Right ventricle myocardium inferior (tissue), 1 donor: ENCODE data around the gene FN3KRP. TPM values are rescaled to one million over a fixed set of nuclear protein-coding genes. Genes with fewer than 3 reads are reported as not detected.

Source experiments
- ATAC-seq: fragments of 200-7000 bp; cut with Tn5 transposase; one replicate; pipeline ENCODE4 v1.9.1; 2020; ENCODE audit warnings: mild to moderate bottlenecking, moderate library complexity
- DNase-seq: peaks from one replicate; pipeline ENCODE4 v3.0.0; 2021; ENCODE audit errors: missing footprints
- intact Hi-C: fragments of 100-400 bp; cut with DNase I; formaldehyde crosslinking; loops from one replicate; pipeline ENCODE4 v1.11.0; 2022
- total RNA-seq: library from RNA; stranded (reverse); fragmentation: NEBNext Ultra II Directional; extraction: Animal tissue kit (Norgen Biotek cat#: 25700); gene quantifications from one replicate; pipeline ENCODE4 v1.2.1, GENCODE V29; 2021
- donor health status: DM: no; HTN: yes; CAD: no; lungs with severe emphysema.

FN3KRP gene
- total RNA-seq, 1 donor from 2014 or later: 13.0 TPM

GRCh38 chr17:82702231-82702927, 14.1 kb upstream of the FN3KRP start:
- ATAC-seq: no peak
- no peak for DNase-seq
- intact Hi-C loops: no loop called here

GRCh38 chr17:82703036-82703745, 13.3 kb upstream of the FN3KRP start:
- intact Hi-C loops: no loop called here
- ATAC-seq (no peak), DNase-seq (no peak)

- intact Hi-C loops: no loop called here
- DNase-seq: no peak
- ATAC-seq: no peak
Observed at GRCh38 chr17:82703935-82704865, 12.3 kb upstream of the FN3KRP start.

- intact Hi-C loops: no loop called here
- ATAC-seq (no peak), DNase-seq (no peak)
Observed at GRCh38 chr17:82704886-82705285, 11.6 kb upstream of the FN3KRP start.

GRCh38 chr17:82705756-82706155, 10.8 kb upstream of the FN3KRP start:
- ATAC-seq: no peak
- DNase-seq: no peak
- intact Hi-C loops: no loop called here

GRCh38 chr17:82709024-82709675, 7.4 kb upstream of the FN3KRP start:
- no peak for ATAC-seq
- intact Hi-C loops: no loop called here
- DNase-seq: no peak

GRCh38 chr17:82709676-82710498, 6.6 kb upstream of the FN3KRP start:
- intact Hi-C loops: no loop called here
- no peak for DNase-seq
- no peak for ATAC-seq

GRCh38 chr17:82710499-82711232, 5.8 kb upstream of the FN3KRP start:
- DNase-seq (no peak), ATAC-seq (no peak)
- intact Hi-C loops: no loop called here

GRCh38 chr17:82713071-82713723, 3.3 kb upstream of the FN3KRP start:
- DNase-seq (no peak), ATAC-seq (no peak)
- intact Hi-C loops: no loop called here

- ATAC-seq (no peak), DNase-seq (peak; percentile 41)
- intact Hi-C loops: no loop called here
Observed at GRCh38 chr17:82718986-82719685, 2.6 kb downstream of the FN3KRP start.

GRCh38 chr17:82720204-82720603, 3.7 kb downstream of the FN3KRP start:
- no peak for ATAC-seq
- intact Hi-C loops: no loop called here
- DNase-seq: peak; percentile 45

GRCh38 chr17:82722341-82723013, 6.0 kb downstream of the FN3KRP start:
- DNase-seq (peak; percentile 32), ATAC-seq (no peak)
- intact Hi-C loops: no loop called here

GRCh38 chr17:82723169-82723807, 6.8 kb downstream of the FN3KRP start:
- ATAC-seq: no peak
- intact Hi-C loops: no loop called here
- peak; percentile 28 for DNase-seq

- ATAC-seq (no peak), DNase-seq (peak; percentile 27)
- intact Hi-C loops: no loop called here
Observed at GRCh38 chr17:82726427-82726826, 9.9 kb downstream of the FN3KRP start.

GRCh38 chr17:82729479-82730260, 13.2 kb downstream of the FN3KRP start:
- intact Hi-C loops: no loop called here
- DNase-seq (peak; percentile 42), ATAC-seq (no peak)
